Measurements from ENCODE around the gene ZBTB8A. TPM values are rescaled to one million over a fixed set of nuclear protein-coding genes. Genes with fewer than 3 reads are reported as not detected.

ZBTB8A gene
- total RNA-seq, 1 donor from 2014 or later: 8.4 TPM

DNA sequence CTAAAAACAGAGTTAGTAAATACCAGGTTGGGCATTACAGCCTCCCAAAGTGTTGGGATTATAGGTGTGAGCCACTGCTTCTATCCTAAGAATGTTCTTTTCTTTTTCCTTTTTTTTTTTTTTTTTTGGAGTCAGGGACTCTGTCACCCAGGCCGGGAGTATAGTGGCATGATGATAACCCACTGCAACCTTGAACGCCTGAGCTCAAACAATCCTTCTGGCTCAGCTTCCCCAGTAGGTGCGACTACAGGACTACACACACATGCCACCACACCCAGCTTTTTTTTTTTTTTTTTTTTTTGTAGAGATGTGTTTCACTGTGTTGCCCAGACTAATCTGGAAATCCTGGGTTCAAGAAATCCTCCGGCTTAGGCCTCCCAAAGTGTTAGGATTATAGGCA lies 105.2 kb downstream of the ZBTB8A start:
- Histone ChIP-seq H3K4me3 (no peak overlapping the region), H3K9me3 (no peaks in the 10 kb centered on the region), H3K27ac (no peak overlapping the region), H3K4me1 (peaks cover 17% of the 10 kb centered on the region), H3K36me3 (peaks cover 15% of the 10 kb centered on the region), H3K27me3 (ENCODE audit: low read depth) (no peaks in the 10 kb centered on the region)
- ATAC-seq (no peak), DNase-seq (no peak)
- intact Hi-C loops (cut with DNase I): no loop called here
- TF ChIP-seq, protein P1, sequence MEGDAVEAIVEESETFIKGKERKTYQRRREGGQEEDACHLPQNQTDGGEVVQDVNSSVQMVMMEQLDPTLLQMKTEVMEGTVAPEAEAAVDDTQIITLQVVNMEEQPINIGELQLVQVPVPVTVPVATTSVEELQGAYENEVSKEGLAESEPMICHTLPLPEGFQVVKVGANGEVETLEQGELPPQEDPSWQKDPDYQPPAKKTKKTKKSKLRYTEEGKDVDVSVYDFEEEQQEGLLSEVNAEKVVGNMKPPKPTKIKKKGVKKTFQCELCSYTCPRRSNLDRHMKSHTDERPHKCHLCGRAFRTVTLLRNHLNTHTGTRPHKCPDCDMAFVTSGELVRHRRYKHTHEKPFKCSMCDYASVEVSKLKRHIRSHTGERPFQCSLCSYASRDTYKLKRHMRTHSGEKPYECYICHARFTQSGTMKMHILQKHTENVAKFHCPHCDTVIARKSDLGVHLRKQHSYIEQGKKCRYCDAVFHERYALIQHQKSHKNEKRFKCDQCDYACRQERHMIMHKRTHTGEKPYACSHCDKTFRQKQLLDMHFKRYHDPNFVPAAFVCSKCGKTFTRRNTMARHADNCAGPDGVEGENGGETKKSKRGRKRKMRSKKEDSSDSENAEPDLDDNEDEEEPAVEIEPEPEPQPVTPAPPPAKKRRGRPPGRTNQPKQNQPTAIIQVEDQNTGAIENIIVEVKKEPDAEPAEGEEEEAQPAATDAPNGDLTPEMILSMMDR (IDR thresholded peaks at IDR 0.05): no peak

- Histone ChIP-seq H3K9me3 (no peaks in the 10 kb centered on the region), H3K36me3 (peaks cover 12% of the 10 kb centered on the region), H3K4me1 (peaks cover 26% of the 10 kb centered on the region), H3K27me3 (ENCODE audit: low read depth) (no peaks in the 10 kb centered on the region), H3K4me3 (no peak overlapping the region), H3K27ac (no peak overlapping the region)
- no peak for DNase-seq
- TF ChIP-seq, protein P1 (IDR thresholded peaks at IDR 0.05): no peak
- intact Hi-C loops (cut with DNase I): no loop called here
- no peak for ATAC-seq
These were observed 108.3 kb downstream of the ZBTB8A start for GRCh38 chr1:32647308-32648134.

- intact Hi-C loops (cut with DNase I): no loop called here
- Histone ChIP-seq H3K36me3 (peaks cover 34% of the 10 kb centered on the region), H3K4me3 (peak within 1 kb of the TSS; percentile 83), H3K27ac (peak within 1 kb of the TSS; percentile 100), H3K27me3 (ENCODE audit: low read depth) (no peaks in the 10 kb centered on the region), H3K4me1 (peaks cover 52% of the 10 kb centered on the region), H3K9me3 (no peaks in the 10 kb centered on the region)
- ATAC-seq: peak; percentile 93 to 94
- DNase-seq: peak; percentile 93
- TF ChIP-seq, protein P1 (IDR thresholded peaks at IDR 0.05): no peak
These were observed 111.1 kb downstream of the ZBTB8A start, which contains the start of gene ZBTB8OS for GRCh38 chr1:32650248-32650751. ZBTB8OS (minus strand) TSS chr1:32650550; CDS start chr1:32650529, 21 bp downstream.

DNA sequence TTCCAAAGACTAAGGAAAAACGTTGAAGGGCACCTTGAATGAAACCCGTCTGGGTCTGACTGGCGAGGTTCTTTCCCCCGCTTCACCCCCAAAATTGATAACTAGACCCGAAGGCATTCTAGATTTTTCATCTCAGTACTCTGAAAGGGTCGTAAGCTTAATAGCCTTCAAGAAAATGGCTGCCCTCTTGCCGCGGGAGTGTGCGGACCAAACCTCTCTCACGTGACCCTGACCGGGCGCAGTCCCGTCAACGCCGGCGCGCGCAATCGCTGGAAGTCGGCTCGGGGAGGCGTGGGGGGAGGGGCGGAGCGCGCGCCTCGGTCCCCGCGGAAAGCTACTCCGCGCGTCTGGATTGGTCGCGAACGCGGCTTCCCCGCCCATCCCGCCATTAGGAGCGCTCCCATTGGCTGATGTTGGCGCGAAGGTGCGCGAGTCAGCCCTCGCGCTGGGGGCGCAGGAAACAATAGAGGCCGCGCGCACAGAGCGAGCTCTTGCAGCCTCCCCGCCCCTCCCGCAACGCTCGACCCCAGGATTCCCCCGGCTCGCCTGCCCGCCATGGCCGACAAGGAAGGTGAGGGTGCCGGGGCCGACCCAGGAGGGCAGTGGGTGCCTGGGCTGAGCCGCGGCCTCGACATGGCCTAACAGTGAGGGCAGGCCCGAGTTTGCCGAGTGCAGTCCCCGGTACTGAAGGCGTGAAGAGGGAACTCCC lies 111.7 kb downstream of the ZBTB8A start, which contains the start of gene RBBP4:
Gene RBBP4, plus strand, starts transcription at position 457 of the 709 bp plus-strand sequence. Its CDS starts 99 bp downstream, at position 556.
- Histone ChIP-seq H3K36me3 (peaks cover 34% of the 10 kb centered on the region), H3K9me3 (no peaks in the 10 kb centered on the region), H3K4me3 (peak within 1 kb of the TSS; percentile 83), H3K27me3 (ENCODE audit: low read depth) (no peaks in the 10 kb centered on the region), H3K4me1 (peaks cover 58% of the 10 kb centered on the region), H3K27ac (peak within 1 kb of the TSS; percentile 100)
- DNase-seq: peak; percentile 98
- ATAC-seq: peak; percentile 97 to 98
- TF ChIP-seq, protein P1 (IDR thresholded peaks at IDR 0.05): peak; percentile 7
- intact Hi-C loops (cut with DNase I): no loop called here

- intact Hi-C loops (cut with DNase I): no loop called here
- Histone ChIP-seq H3K27me3 (ENCODE audit: low read depth) (no peaks in the 10 kb centered on the region), H3K27ac (peak overlapping the region; percentile 100), H3K4me1 (peaks cover 64% of the 10 kb centered on the region), H3K36me3 (peaks cover 40% of the 10 kb centered on the region), H3K4me3 (peak overlapping the region; percentile 83), H3K9me3 (no peaks in the 10 kb centered on the region)
- TF ChIP-seq, protein P1 (IDR thresholded peaks at IDR 0.05): no peak
- DNase-seq: no peak
- ATAC-seq: peak; percentile 11 to 35
These were observed 112.3 kb downstream of the ZBTB8A start for GRCh38 chr1:32651461-32652073.
